HCEC 1CT (cell line): Measurements from ENCODE around the gene PAXX.
"Not testable (repeated sequence)": the region's sequence is repeated elsewhere in the genome, so short reads cannot be mapped to it uniquely, and the experiment has no call there.

Experiments
- DNase-seq: peaks from one replicate; pipeline ENCODE4 v3.0.0-alpha.2; 2017

The PAXX gene

GRCh38 chr9:137019891-137020683, 27.9 kb downstream of the PAXX start:
- DNase-seq: no peak

GRCh38 chr9:137020771-137021567, 28.7 kb downstream of the PAXX start:
- no peak for DNase-seq

- no peak for DNase-seq
Observed at GRCh38 chr9:137021568-137021978, 29.4 kb downstream of the PAXX start.

GRCh38 chr9:137021979-137022661, 29.9 kb downstream of the PAXX start:
- peak; percentile 71 for DNase-seq

GRCh38 chr9:137022662-137023008, 30.4 kb downstream of the PAXX start:
- DNase-seq: no peak

- DNase-seq: no peak
Observed at GRCh38 chr9:137023157-137023556, 30.9 kb downstream of the PAXX start.

GRCh38 chr9:137023583-137023991, 31.4 kb downstream of the PAXX start:
- no peak for DNase-seq

- no peak for DNase-seq
Observed at GRCh38 chr9:137025517-137025966, 33.3 kb downstream of the PAXX start.

- no peak for DNase-seq
Observed at GRCh38 chr9:137026384-137026783, 34.2 kb downstream of the PAXX start.

GRCh38 chr9:137026828-137027227, 34.6 kb downstream of the PAXX start:
- no peak for DNase-seq

- DNase-seq: peak; percentile 32
Observed at GRCh38 chr9:137027369-137028262, 35.4 kb downstream of the PAXX start, which contains the start of gene ABCA2. Gene ABCA2, minus strand, starts transcription at chr9:137028237. Its CDS starts 97 bp downstream, at chr9:137028140.

GRCh38 chr9:137028263-137029057, 36.2 kb downstream of the PAXX start:
- DNase-seq: peak; percentile 21

- DNase-seq: peak; percentile 43
Observed at GRCh38 chr9:137029058-137029936, 37.1 kb downstream of the PAXX start.

GRCh38 chr9:137030006-137030405, 37.8 kb downstream of the PAXX start:
- DNase-seq: no peak

GRCh38 chr9:137030538-137031527, 38.6 kb downstream of the PAXX start:
- no peak for DNase-seq

- DNase-seq: no peak
Observed at GRCh38 chr9:137031904-137032640, 39.9 kb downstream of the PAXX start, which contains the start of gene FUT7. Gene FUT7, minus strand, starts transcription at chr9:137032088. Its CDS starts 97 bp downstream, at chr9:137031991.

- DNase-seq: no peak
Observed at GRCh38 chr9:137032858-137033257, 40.6 kb downstream of the PAXX start.

- not testable (repeated sequence) for DNase-seq
Observed at GRCh38 chr9:137033481-137033880, 41.3 kb downstream of the PAXX start.
